HG03521 (cell line): ENCODE data around the gene SPDL1.

Experiments used
- ATAC-seq: cut with Tn5 transposase; IDR thresholded peaks from one replicate; pipeline ENCODE4 v1.9.1; 2021; ENCODE audit warnings: mild to moderate bottlenecking, moderate library complexity; ENCODE audit not compliant: unreplicated experiment

Gene SPDL1

GRCh38 chr5:169583424-169584220 lies at the start of gene SPDL1:
Gene SPDL1, plus strand, starts transcription at chr5:169583773. Its CDS starts 4,644 bp downstream, at chr5:169588417.
- peak; percentile 83 for ATAC-seq

- ATAC-seq = no peak
Observed at GRCh38 chr5:169534311-169534880, 49.2 kb upstream of the SPDL1 start.

GRCh38 chr5:169534939-169535338 lies 48.6 kb upstream of the SPDL1 start:
- ATAC-seq = no peak

GRCh38 chr5:169538944-169539343 lies 44.6 kb upstream of the SPDL1 start:
- no peak for ATAC-seq

- ATAC-seq = no peak
Observed at GRCh38 chr5:169542811-169543210, 40.8 kb upstream of the SPDL1 start.

GRCh38 chr5:169544264-169544950 lies 39.2 kb upstream of the SPDL1 start:
- ATAC-seq = no peak

- no peak for ATAC-seq
Observed at GRCh38 chr5:169545762-169546161, 37.8 kb upstream of the SPDL1 start.

GRCh38 chr5:169546346-169546745 lies 37.2 kb upstream of the SPDL1 start:
- no peak for ATAC-seq

GRCh38 chr5:169547508-169547907 lies 36.1 kb upstream of the SPDL1 start:
- ATAC-seq = no peak

- no peak for ATAC-seq
Observed at GRCh38 chr5:169548315-169548714, 35.3 kb upstream of the SPDL1 start.

- no peak for ATAC-seq
Observed at GRCh38 chr5:169549453-169550100, 34.0 kb upstream of the SPDL1 start.

- no peak for ATAC-seq
Observed at GRCh38 chr5:169550227-169550626, 33.3 kb upstream of the SPDL1 start.

GRCh38 chr5:169551146-169551545 lies 32.4 kb upstream of the SPDL1 start:
- no peak for ATAC-seq

- no peak for ATAC-seq
Observed at GRCh38 chr5:169551696-169552095, 31.9 kb upstream of the SPDL1 start.

- ATAC-seq = no peak
Observed at GRCh38 chr5:169554251-169554650, 29.3 kb upstream of the SPDL1 start.

- no peak for ATAC-seq
Observed at GRCh38 chr5:169557838-169558237, 25.7 kb upstream of the SPDL1 start.

- ATAC-seq = no peak
Observed at GRCh38 chr5:169561893-169562292, 21.7 kb upstream of the SPDL1 start.

- ATAC-seq = no peak
Observed at GRCh38 chr5:169563369-169563768, 20.2 kb upstream of the SPDL1 start.

GRCh38 chr5:169566202-169566601 lies 17.4 kb upstream of the SPDL1 start:
- ATAC-seq = no peak

- ATAC-seq = no peak
Observed at GRCh38 chr5:169567079-169567478, 16.5 kb upstream of the SPDL1 start.

GRCh38 chr5:169569513-169569912 lies 14.1 kb upstream of the SPDL1 start:
- no peak for ATAC-seq
